Testis (tissue), 2 donors: ENCODE data around the gene HOXD13.

ENCODE experiments used
- CTCF ChIP-seq, 3 experiments: fragments of 450-650 bp in 2 of 3; fragments of 200-600 bp in 1 of 3; sonication (generic) in 1 of 3; IDR thresholded peaks; one replicate each; pipeline ENCODE4 v1.5.1; 2016 to 2019; ENCODE audit warnings: antibody characterized with exemption in 3 of 3, mild to moderate bottlenecking in 2 of 3, moderate library complexity in 1 of 3
- POLR2A ChIP-seq: fragments of 450-650 bp; IDR thresholded peaks from one replicate; pipeline ENCODE4 v1.6.1; 2017; ENCODE audit warnings: antibody characterized with exemption, mild to moderate bottlenecking, moderate library complexity

DNA sequence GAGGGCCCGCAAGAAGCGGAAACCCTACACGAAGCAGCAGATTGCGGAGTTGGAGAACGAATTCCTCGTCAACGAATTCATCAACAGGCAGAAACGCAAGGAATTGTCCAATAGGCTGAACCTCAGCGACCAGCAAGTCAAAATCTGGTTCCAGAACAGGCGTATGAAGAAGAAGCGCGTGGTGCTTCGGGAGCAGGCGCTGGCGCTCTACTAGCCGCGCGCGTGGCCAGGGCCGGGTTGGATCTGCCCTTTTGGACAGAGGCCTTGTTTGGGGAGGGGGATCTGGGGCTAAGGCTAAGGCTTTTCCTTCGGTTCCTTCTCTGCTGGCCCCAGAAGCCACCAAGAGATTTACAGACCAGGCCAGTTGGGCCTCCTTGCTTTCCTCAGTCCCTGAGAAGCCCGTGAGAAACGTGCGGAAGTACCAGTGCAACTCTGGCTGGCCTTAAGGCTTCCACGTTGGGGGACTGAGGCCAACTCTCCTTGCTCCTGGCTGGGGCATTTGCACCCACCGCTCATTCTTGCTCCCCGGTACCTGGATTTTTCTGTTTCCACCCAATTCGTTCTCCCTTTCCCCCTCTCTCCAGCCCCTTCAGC, 8.1 kb downstream of the HOXD13 start:
- TF ChIP-seq POLR2A (no peak), CTCF (IDR thresholded peaks at IDR 0.05) (no peak)
